ENCODE measurements around the gene WFDC1.

WFDC1 gene

GRCh38 chr16:84354306-84354705, 59.6 kb downstream of the WFDC1 start:
- Histone ChIP-seq H3K4me3 (ENCODE audit: low read depth, low read length) (no peak overlapping the region), H3K79me2 (ENCODE audit: control insufficient read depth, insufficient read depth, low read length, unreplicated experiment) (no peaks in the 10 kb centered on the region), H3K36me3 (ENCODE audit: insufficient read depth, low read length) (no peaks in the 10 kb centered on the region), H3K4me1 (ENCODE audit: control insufficient read depth, insufficient read depth, low read length, unreplicated experiment) (no peaks in the 10 kb centered on the region), H3K27ac (ENCODE audit: low read depth, low read length) (no peak overlapping the region), H3K27me3 (ENCODE audit: insufficient read depth, low read length) (peaks cover 59% of the 10 kb centered on the region), H2AFZ (ENCODE audit: low read length, unreplicated experiment) (no peak overlapping the region)

- no peaks in the 10 kb centered on the region for H3K36me3 ChIP-seq (ENCODE audit: insufficient read depth, low read length)
- no peak overlapping the region for H2AFZ ChIP-seq (ENCODE audit: low read length, unreplicated experiment)
- H3K27ac ChIP-seq (ENCODE audit: low read depth, low read length) = no peak overlapping the region
- no peaks in the 10 kb centered on the region for H3K79me2 ChIP-seq (ENCODE audit: control insufficient read depth, insufficient read depth, low read length, unreplicated experiment)
- H3K4me1 ChIP-seq (ENCODE audit: control insufficient read depth, insufficient read depth, low read length, unreplicated experiment) = no peaks in the 10 kb centered on the region
- peaks cover 56% of the 10 kb centered on the region for H3K27me3 ChIP-seq (ENCODE audit: insufficient read depth, low read length)
- no peak overlapping the region for H3K4me3 ChIP-seq (ENCODE audit: low read depth, low read length)
Measured at GRCh38 chr16:84355149-84355548, 60.5 kb downstream of the WFDC1 start.

GRCh38 chr16:84356176-84356575, 61.5 kb downstream of the WFDC1 start:
- Histone ChIP-seq H3K27me3 (ENCODE audit: insufficient read depth, low read length) (peaks cover 50% of the 10 kb centered on the region), H3K4me1 (ENCODE audit: control insufficient read depth, insufficient read depth, low read length, unreplicated experiment) (no peaks in the 10 kb centered on the region), H3K27ac (ENCODE audit: low read depth, low read length) (no peak overlapping the region), H3K4me3 (ENCODE audit: low read depth, low read length) (no peak overlapping the region), H2AFZ (ENCODE audit: low read length, unreplicated experiment) (no peak overlapping the region), H3K36me3 (ENCODE audit: insufficient read depth, low read length) (no peaks in the 10 kb centered on the region), H3K79me2 (ENCODE audit: control insufficient read depth, insufficient read depth, low read length, unreplicated experiment) (no peaks in the 10 kb centered on the region)

- Histone ChIP-seq H3K4me1 (ENCODE audit: control insufficient read depth, insufficient read depth, low read length, unreplicated experiment) (no peaks in the 10 kb centered on the region), H3K36me3 (ENCODE audit: insufficient read depth, low read length) (no peaks in the 10 kb centered on the region), H3K4me3 (ENCODE audit: low read depth, low read length) (no peak overlapping the region), H3K27ac (ENCODE audit: low read depth, low read length) (no peak overlapping the region), H3K27me3 (ENCODE audit: insufficient read depth, low read length) (peaks cover 49% of the 10 kb centered on the region), H3K79me2 (ENCODE audit: control insufficient read depth, insufficient read depth, low read length, unreplicated experiment) (no peaks in the 10 kb centered on the region), H2AFZ (ENCODE audit: low read length, unreplicated experiment) (no peak overlapping the region)
Measured at GRCh38 chr16:84356591-84357116, 62.0 kb downstream of the WFDC1 start.

GRCh38 chr16:84357191-84357651, 62.5 kb downstream of the WFDC1 start:
- Histone ChIP-seq H2AFZ (ENCODE audit: low read length, unreplicated experiment) (no peak overlapping the region), H3K27ac (ENCODE audit: low read depth, low read length) (no peak overlapping the region), H3K4me1 (ENCODE audit: control insufficient read depth, insufficient read depth, low read length, unreplicated experiment) (no peaks in the 10 kb centered on the region), H3K79me2 (ENCODE audit: control insufficient read depth, insufficient read depth, low read length, unreplicated experiment) (no peaks in the 10 kb centered on the region), H3K36me3 (ENCODE audit: insufficient read depth, low read length) (no peaks in the 10 kb centered on the region), H3K4me3 (ENCODE audit: low read depth, low read length) (no peak overlapping the region), H3K27me3 (ENCODE audit: insufficient read depth, low read length) (peaks cover 50% of the 10 kb centered on the region)

GRCh38 chr16:84358601-84359295, 64.1 kb downstream of the WFDC1 start:
- Histone ChIP-seq H3K79me2 (ENCODE audit: control insufficient read depth, insufficient read depth, low read length, unreplicated experiment) (no peaks in the 10 kb centered on the region), H3K27me3 (ENCODE audit: insufficient read depth, low read length) (peaks cover 47% of the 10 kb centered on the region), H3K36me3 (ENCODE audit: insufficient read depth, low read length) (no peaks in the 10 kb centered on the region), H3K4me1 (ENCODE audit: control insufficient read depth, insufficient read depth, low read length, unreplicated experiment) (no peaks in the 10 kb centered on the region), H3K27ac (ENCODE audit: low read depth, low read length) (no peak overlapping the region), H2AFZ (ENCODE audit: low read length, unreplicated experiment) (no peak overlapping the region), H3K4me3 (ENCODE audit: low read depth, low read length) (no peak overlapping the region)

- Histone ChIP-seq H2AFZ (ENCODE audit: low read length, unreplicated experiment) (no peak overlapping the region), H3K27ac (ENCODE audit: low read depth, low read length) (no peak overlapping the region), H3K79me2 (ENCODE audit: control insufficient read depth, insufficient read depth, low read length, unreplicated experiment) (no peaks in the 10 kb centered on the region), H3K36me3 (ENCODE audit: insufficient read depth, low read length) (no peaks in the 10 kb centered on the region), H3K4me1 (ENCODE audit: control insufficient read depth, insufficient read depth, low read length, unreplicated experiment) (no peaks in the 10 kb centered on the region), H3K4me3 (ENCODE audit: low read depth, low read length) (no peak overlapping the region), H3K27me3 (ENCODE audit: insufficient read depth, low read length) (peaks cover 42% of the 10 kb centered on the region)
Measured at GRCh38 chr16:84359326-84359725, 64.6 kb downstream of the WFDC1 start.

GRCh38 chr16:84360170-84360569, 65.5 kb downstream of the WFDC1 start:
- peaks cover 42% of the 10 kb centered on the region for H3K27me3 ChIP-seq (ENCODE audit: insufficient read depth, low read length)
- H3K79me2 ChIP-seq (ENCODE audit: control insufficient read depth, insufficient read depth, low read length, unreplicated experiment) = no peaks in the 10 kb centered on the region
- no peaks in the 10 kb centered on the region for H3K36me3 ChIP-seq (ENCODE audit: insufficient read depth, low read length)
- H3K4me1 ChIP-seq (ENCODE audit: control insufficient read depth, insufficient read depth, low read length, unreplicated experiment) = no peaks in the 10 kb centered on the region
- no peak overlapping the region for H2AFZ ChIP-seq (ENCODE audit: low read length, unreplicated experiment)
- H3K27ac ChIP-seq (ENCODE audit: low read depth, low read length) = no peak overlapping the region
- H3K4me3 ChIP-seq (ENCODE audit: low read depth, low read length) = no peak overlapping the region

GRCh38 chr16:84360748-84361147, 66.1 kb downstream of the WFDC1 start:
- Histone ChIP-seq H3K4me3 (ENCODE audit: low read depth, low read length) (no peak overlapping the region), H2AFZ (ENCODE audit: low read length, unreplicated experiment) (no peak overlapping the region), H3K27ac (ENCODE audit: low read depth, low read length) (no peak overlapping the region), H3K4me1 (ENCODE audit: control insufficient read depth, insufficient read depth, low read length, unreplicated experiment) (no peaks in the 10 kb centered on the region), H3K27me3 (ENCODE audit: insufficient read depth, low read length) (peaks cover 41% of the 10 kb centered on the region), H3K79me2 (ENCODE audit: control insufficient read depth, insufficient read depth, low read length, unreplicated experiment) (no peaks in the 10 kb centered on the region), H3K36me3 (ENCODE audit: insufficient read depth, low read length) (no peaks in the 10 kb centered on the region)

- Histone ChIP-seq H3K4me3 (ENCODE audit: low read depth, low read length) (no peak overlapping the region), H3K36me3 (ENCODE audit: insufficient read depth, low read length) (no peaks in the 10 kb centered on the region), H3K27ac (ENCODE audit: low read depth, low read length) (no peak overlapping the region)
Measured at GRCh38 chr16:84361546-84361945, 66.9 kb downstream of the WFDC1 start.

GRCh38 chr16:84362471-84362941, 67.8 kb downstream of the WFDC1 start:
- H3K27me3 ChIP-seq (ENCODE audit: insufficient read depth, low read length) = peaks cover 38% of the 10 kb centered on the region
- H2AFZ ChIP-seq (ENCODE audit: low read length, unreplicated experiment) = no peak overlapping the region
- no peaks in the 10 kb centered on the region for H3K36me3 ChIP-seq (ENCODE audit: insufficient read depth, low read length)
- H3K4me3 ChIP-seq (ENCODE audit: low read depth, low read length) = no peak overlapping the region
- no peak overlapping the region for H3K27ac ChIP-seq (ENCODE audit: low read depth, low read length)
- no peaks in the 10 kb centered on the region for H3K4me1 ChIP-seq (ENCODE audit: control insufficient read depth, insufficient read depth, low read length, unreplicated experiment)
- H3K79me2 ChIP-seq (ENCODE audit: control insufficient read depth, insufficient read depth, low read length, unreplicated experiment) = no peaks in the 10 kb centered on the region

More at GRCh38 chr16:84361546-84361945, 66.9 kb downstream of the WFDC1 start:
- Histone ChIP-seq H2AFZ (ENCODE audit: low read length, unreplicated experiment) (no peak overlapping the region), H3K4me1 (ENCODE audit: control insufficient read depth, insufficient read depth, low read length, unreplicated experiment) (no peaks in the 10 kb centered on the region), H3K79me2 (ENCODE audit: control insufficient read depth, insufficient read depth, low read length, unreplicated experiment) (no peaks in the 10 kb centered on the region), H3K27me3 (ENCODE audit: insufficient read depth, low read length) (peaks cover 38% of the 10 kb centered on the region)
